GM18868 (cell line): Measurements from ENCODE around the gene TECPR1.

ENCODE experiments used
- ATAC-seq: cut with Tn5 transposase; IDR thresholded peaks from one replicate; pipeline ENCODE4 v1.9.1; 2021; ENCODE audit warnings: mild to moderate bottlenecking, moderate library complexity; ENCODE audit not compliant: unreplicated experiment

TECPR1 gene

GRCh38 chr7:98248156-98248555 is 3.9 kb downstream of the TECPR1 start:
- no peak for ATAC-seq

GRCh38 chr7:98244871-98245270 is 7.2 kb downstream of the TECPR1 start:
- no peak for ATAC-seq

GRCh38 chr7:98242934-98243333 is 9.1 kb downstream of the TECPR1 start:
- ATAC-seq, result no peak

GRCh38 chr7:98242342-98242741 is 9.7 kb downstream of the TECPR1 start:
- no peak for ATAC-seq

GRCh38 chr7:98241674-98242241 is 10.3 kb downstream of the TECPR1 start:
- ATAC-seq, result peak; percentile 18

GRCh38 chr7:98240961-98241673 is 10.9 kb downstream of the TECPR1 start:
- peak; percentile 88 for ATAC-seq

GRCh38 chr7:98238976-98239375 is 13.1 kb downstream of the TECPR1 start:
- ATAC-seq, result no peak

GRCh38 chr7:98238076-98238475 is 14.0 kb downstream of the TECPR1 start:
- ATAC-seq, result no peak

GRCh38 chr7:98236355-98237185 is 15.5 kb downstream of the TECPR1 start:
- no peak for ATAC-seq

GRCh38 chr7:98235901-98236300 is 16.1 kb downstream of the TECPR1 start:
- ATAC-seq, result no peak

- no peak for ATAC-seq
These were observed 17.4 kb downstream of the TECPR1 start for GRCh38 chr7:98234429-98235147.

GRCh38 chr7:98233219-98234070 is 18.6 kb downstream of the TECPR1 start:
- no peak for ATAC-seq

- no peak for ATAC-seq
These were observed 19.2 kb downstream of the TECPR1 start for GRCh38 chr7:98232799-98233198.

- no peak for ATAC-seq
These were observed 19.8 kb downstream of the TECPR1 start for GRCh38 chr7:98232263-98232585.

GRCh38 chr7:98231493-98232262 is 20.4 kb downstream of the TECPR1 start:
- no peak for ATAC-seq

- no peak for ATAC-seq
These were observed 21.1 kb downstream of the TECPR1 start for GRCh38 chr7:98230746-98231471.

- no peak for ATAC-seq
These were observed 21.9 kb downstream of the TECPR1 start for GRCh38 chr7:98229991-98230745.

GRCh38 chr7:98229441-98229840 is 22.6 kb downstream of the TECPR1 start:
- no peak for ATAC-seq
